Measurements from ENCODE around the gene ARMC7.

GRCh38 chr17:75109046-75109406, 743 bp upstream of the ARMC7 start:
- TF ChIP-seq CTCF (conservative IDR thresholded peaks at IDR 0.05) (no peak), EZH2 (IDR thresholded peaks at IDR 0.05; ENCODE audit: low read depth) (no peak)
